ENCODE measurements around the gene SSPN.
"Not testable (repeated sequence)": the region's sequence is repeated elsewhere in the genome, so short reads cannot be mapped to it uniquely, and the experiment has no call there.

The SSPN gene

DNA sequence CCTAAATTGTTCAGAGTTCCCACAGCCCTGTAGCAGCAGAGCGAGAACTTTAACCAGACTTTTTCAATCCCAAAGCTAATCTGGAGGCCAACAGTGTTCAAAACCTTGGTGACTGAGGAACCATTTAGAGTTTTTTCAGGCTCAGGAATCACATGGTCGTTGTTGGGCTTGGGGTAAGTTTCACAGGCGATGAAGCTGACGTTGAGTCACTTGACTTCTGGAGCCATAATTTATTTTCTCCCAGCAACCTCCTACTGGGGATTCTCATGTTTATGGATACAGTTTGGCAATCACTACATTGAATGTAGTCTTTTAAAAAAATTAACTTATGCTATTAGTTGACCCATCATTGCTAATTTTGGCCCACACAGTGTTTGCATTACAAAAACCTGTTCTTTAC is 34.5 kb downstream of the SSPN start:
- no peak for DNase-seq (ENCODE audit: low read depth, low spot score)

DNA sequence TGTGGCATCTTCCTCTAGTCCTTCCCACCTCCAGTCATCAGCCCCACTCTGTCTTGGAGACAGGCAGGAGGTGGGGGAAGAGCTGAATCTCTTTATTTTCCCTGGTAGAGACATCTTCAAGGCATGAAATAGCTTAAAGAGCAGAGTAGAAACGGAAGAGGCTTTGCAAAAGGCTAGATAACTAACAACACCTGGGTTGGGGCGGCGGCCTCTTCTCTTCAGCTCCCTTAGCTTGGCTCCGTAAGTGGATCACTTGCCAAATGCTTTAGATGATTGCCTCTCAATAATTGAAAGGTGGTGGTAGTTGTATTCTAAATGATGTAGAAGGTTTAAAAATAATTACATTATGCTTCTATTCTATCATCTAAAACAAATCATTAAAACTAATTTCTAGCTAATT is 36.1 kb downstream of the SSPN start:
- no peak for DNase-seq (ENCODE audit: low read depth, low spot score)

DNA sequence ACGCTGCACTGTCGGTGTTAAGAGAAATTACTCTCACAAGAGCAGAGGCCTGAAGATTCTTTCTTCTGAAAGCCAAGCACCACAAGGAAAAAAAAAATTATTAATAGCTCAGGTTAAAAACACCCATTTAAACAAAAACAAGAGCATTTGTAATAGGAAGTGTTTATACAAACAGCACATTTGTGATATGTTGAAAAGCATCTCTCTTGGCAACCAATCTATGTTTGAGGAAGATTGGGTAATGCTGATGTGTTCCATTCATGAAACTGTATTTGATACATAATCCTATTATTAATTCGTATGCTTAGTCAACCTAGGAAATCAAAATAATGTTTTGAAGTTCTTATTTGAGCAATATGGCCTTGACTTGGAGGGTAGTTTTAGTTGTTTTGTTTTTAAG is 36.5 kb downstream of the SSPN start:
- DNase-seq (ENCODE audit: low read depth, low spot score): no peak

DNA sequence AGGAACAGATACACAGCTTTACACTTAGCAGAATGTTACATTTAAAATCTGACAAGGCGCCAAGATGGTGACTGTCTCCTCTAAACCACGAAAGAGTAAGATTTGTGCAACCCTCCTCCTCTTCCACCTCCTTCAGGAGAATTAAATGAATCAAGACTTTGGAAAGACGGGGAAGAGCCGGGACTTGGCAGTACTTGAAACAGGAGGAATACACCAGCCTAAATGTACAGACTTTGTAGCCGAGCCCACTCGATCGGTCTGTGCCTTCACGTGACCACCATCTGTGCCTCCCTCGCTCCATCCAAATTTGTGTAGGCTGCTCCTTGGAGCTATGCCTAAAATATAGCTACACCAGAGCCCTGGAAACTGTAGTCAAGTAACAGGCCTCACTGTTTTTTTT is 38.3 kb downstream of the SSPN start:
- no peak for DNase-seq (ENCODE audit: low read depth, low spot score)

DNA sequence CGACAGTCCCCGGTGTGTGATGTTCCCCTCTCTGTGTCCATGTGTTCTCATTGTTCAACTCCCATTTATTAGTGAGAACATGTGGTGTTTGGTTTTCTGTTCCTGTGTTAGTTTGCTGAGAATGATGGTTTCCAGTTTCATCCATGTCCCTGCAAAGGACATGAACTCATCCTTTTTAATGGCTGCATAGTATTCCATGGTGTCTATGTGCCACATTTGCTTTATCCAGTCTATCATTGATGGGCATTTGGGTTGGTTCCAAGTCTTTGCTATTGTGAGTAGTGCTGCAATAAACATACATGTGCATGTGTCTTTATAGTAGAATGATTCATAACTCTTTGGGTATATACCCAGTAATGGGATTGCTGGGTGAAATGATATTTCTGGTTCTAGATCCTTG is 40.1 kb downstream of the SSPN start:
- not testable (repeated sequence) for DNase-seq (ENCODE audit: low read depth, low spot score)

DNA sequence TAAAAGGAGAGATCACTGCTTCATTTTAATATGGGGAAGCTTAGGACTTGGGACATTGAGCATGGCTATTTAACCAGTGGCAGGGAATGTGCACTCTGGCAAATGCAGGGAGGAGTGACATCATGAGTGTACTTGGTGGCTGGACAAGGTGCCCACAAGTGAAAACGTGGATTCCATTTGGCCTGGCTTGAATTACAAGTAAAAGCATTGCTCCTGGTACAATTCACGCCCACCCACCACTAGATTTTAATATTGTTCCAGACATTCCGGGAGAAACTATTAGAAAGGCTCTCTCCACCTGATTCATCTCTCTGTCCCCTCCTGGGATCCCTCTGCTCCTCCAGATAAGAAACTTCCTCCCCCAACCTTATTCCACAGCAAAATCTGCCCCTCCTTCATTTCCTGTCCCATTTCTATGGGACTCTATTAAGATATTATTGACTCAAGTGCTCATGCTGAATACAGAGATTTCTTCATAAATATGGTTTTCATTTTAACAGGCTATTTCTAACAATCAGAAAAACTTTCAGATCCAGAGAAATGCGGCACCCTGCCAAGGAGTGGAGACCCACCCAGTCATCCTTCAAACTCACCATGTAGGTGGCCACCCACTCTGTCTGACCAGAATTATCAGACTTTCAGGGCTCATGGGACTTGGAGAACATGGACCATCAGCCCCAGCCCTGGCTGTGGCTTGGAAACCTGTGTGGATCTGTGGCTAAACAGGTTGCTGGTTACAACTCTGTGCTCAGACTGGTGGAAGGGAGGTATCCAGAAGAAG is 43.2 kb downstream of the SSPN start:
- no peak for DNase-seq (ENCODE audit: low read depth, low spot score)

DNA sequence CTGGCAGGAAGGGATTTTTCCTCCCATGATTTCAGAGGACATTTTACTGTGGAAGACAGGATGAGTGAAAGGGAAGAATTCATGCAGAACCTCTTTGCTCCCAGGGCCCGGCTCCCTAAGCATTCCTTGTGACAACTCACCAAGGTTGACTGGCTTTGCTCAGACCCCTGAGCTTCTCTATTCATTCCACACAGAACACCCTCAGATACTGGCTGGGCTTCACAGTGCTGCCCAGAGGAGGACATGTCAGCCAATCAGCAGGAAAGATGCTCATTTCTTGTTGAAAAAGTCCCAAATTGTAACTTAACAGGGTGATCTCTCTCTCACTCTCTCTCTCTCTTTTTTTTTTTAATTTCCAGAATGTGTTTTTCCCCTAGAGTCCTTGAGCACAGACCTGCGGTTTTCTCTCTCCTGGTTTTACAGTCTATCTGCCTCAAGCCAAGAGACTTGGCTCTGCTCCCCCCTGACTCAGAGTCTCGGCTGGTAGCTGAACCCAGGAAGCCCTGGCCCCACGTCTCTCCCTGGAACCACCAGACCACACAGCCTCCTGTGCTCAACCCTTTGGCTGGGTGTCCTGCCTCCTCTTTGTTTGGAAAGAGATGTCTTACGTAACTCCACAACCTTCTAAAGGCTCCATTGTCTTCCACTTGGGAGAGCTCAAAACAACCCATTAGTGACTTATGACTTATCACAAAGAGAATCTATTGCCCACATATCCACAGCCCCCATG is 43.9 kb downstream of the SSPN start:
- peak; percentile 15 for DNase-seq (ENCODE audit: low read depth, low spot score)

DNA sequence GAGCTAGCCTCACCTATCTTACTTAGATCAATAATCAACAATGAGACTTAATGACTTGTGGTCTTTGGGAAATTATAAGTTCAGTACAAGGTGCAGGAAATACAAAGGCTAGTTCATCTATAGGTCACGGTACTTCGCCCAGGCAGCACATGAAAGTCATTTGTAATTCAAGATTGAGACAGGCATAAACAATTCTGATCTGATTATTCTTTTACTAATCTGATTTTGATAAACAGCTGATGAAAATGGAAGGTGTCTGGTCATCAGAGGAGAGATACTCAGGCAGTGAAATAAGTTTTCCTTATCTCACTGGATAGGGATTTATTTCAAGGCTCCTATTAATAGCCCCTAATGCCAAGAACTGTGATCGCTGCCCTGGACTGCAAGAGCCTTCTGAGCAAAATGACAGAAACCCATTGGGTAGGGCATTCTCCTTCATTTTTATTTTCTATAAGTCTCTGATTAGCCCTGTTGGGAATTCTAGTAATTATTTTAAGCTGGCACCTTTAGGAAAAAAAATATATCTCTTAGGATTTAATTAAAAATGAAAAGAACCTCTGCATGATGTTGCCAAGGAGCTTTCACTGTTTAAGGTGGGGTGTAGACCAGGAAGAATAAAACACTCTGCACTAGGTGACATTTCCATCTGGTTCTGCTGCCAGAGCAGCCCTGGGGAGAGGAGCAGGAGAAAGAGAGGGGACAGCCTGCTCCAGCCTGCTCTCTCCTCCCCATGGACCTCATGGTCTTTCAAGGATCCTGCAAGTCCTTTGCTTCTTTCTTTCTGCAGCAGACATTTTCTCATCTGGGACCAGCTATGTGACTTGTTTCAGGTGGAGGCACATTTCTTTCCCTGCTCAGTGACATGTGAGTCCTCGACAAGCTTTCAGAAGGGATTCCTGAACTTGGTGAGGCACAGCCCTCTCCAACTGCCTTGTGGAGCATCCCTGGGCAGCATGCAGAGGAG is 44.8 kb downstream of the SSPN start:
- DNase-seq (ENCODE audit: low read depth, low spot score): no peak

DNA sequence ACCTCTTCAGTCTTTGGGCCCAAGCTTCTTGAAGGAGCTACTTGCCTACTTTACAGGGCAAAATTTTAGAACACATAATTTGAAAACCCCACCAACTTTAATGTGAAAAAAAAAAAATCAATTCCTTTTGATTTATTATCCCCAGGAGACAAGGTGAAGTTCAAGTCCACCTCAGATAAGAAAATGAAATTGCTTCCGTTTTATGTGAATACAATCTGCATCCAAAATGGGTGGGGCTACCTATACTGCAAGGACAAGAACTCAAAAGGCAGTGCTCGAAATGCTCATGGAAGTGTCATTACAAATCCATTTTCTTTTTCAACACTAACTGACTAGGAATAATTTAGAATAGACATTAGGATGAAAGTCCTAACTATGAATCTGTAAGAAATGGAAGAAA is 45.7 kb downstream of the SSPN start:
- no peak for DNase-seq (ENCODE audit: low read depth, low spot score)

DNA sequence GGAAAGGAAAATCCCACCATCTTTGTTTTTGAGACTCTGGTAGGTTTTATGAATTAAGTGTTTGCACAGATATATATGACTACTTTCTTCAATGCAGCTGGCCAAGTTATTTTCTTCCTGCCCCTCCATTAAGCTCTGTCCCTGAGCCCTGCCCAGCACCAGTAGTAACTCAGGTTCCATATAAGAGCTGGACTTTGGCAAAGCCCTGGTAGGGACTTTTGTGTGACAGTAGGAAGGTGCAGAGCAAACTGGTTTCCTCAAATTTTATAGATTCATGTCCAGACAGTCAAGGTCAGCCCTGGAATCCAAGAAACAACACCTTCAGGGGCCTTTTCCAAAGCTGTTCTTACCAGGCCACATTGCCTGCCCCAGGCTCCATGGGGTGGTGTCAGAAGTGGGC is 47.3 kb downstream of the SSPN start:
- DNase-seq (ENCODE audit: low read depth, low spot score): no peak

DNA sequence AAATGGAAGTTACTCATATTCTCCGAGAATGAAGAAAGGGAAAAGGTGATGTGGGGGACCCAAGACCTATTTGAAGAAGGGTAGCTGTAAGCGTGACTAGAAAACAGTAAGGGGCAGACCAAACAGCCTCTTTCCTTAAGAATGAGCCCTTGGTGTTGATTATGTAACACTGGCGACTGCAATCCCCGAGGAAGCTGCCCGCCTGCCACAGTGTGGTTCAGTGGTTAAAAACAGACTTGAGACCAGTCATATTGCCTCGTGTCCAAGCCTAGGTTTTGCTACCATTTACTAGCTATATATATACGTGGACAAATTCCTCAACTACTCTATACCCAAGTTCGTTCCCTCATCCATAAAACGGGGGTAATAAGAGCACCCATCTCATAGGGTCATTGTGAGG is 49.1 kb downstream of the SSPN start:
- DNase-seq (ENCODE audit: low read depth, low spot score): no peak

DNA sequence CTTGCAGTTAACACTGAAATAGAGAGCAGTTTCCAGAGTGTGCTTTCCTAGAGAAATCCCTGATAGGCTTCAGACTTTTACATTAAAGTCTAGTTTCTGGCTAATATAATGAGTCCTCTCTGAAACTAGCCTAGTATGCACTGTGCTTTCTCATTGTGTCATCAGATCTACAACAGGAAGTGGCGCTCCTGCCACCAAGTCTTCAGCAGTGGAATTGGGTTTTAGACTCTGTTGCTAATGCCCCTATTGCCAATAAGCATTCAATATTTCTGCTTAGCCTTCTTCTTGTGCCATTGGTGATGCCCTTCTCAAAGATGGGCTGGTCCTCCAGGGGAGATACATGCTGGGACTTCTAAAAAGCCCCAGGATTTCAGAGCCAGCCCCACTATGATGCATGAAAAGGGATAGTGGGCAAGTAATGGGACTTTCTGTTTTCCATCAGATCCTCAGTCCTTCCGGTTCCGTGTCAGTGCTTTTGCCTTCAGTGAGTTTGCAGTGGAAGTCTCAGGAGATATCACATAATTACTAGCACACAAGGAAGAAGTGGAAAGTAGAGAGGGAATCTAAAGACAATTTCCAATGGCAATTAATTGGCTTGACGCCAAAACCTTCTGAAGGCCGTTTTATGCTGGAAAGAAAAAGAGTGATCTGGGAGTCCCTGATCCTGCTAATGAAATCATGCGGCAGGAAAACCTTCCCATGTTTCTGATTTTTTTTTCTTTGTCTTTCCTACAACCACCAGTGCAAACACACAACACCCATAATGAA is 50.0 kb downstream of the SSPN start:
- no peak for DNase-seq (ENCODE audit: low read depth, low spot score)

DNA sequence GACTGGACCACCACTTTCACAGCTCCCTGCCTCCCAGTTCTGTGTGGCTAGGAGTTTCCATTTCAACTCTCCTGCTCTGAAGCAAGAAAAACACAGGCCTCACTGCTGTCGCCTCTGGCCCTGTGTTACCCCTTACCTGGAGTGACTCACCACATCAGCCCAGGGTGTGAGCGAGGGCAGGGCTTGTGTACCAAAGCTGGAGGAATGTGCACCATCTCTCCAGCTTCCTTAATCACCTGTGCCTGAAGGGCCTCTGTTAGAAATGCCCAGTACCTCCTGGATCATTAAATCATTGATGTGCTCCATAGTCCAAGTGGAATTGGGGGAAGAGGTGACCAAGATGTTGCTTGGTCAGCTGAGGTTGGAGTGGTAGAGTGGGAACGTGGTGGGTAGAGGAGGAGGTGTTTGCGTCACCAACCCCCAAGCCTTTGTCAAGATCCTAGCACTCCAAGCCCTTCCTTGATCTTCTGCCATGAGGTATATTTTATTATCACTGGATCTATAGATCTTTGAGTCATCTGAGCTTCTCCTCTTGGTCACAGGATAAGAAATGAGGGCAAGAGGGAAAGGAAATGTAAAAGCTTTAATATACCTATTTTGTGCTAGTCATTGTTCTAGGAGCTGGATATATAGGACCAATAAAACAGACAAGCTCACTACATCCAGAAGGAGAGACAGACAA is 51.3 kb downstream of the SSPN start:
- DNase-seq (ENCODE audit: low read depth, low spot score): no peak

DNA sequence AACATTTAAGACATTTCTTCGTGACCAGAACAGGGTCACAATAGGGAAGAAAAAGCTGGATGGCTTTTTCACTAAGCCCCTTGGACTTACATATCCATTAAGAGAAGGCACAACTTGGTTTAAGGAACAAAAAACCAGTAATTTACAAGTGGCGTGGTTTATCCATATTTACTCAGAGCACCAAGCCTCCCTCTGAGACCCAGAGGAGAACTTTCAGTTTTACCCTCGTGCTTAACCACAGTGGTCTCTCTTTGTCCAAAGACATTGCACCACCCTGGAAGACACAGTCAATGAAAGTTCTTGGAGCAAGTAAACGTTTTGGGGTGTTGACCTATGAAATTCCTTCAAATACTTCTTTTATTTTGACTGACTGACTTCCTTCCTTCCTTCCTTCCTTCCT is 52.5 kb downstream of the SSPN start:
- no peak for DNase-seq (ENCODE audit: low read depth, low spot score)

DNA sequence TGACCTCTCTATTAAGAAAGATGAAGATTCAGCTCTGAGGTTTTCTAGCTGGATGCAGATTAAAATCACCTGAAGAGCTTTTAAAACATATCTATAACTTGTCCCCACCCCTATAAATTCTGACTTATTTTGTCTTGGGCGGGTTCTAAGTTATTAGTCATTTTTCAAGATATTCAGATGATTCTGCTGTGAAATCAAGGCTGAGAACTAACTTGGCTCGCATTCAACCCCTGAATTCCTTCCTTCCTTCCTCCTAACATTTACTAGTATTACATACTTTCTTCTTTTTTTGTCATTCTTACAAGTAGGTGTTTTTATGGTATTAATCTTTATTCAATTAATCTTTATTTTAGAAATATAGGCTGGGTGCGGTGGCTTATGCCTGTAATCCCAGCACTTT is 55.4 kb downstream of the SSPN start:
- DNase-seq (ENCODE audit: low read depth, low spot score): no peak

DNA sequence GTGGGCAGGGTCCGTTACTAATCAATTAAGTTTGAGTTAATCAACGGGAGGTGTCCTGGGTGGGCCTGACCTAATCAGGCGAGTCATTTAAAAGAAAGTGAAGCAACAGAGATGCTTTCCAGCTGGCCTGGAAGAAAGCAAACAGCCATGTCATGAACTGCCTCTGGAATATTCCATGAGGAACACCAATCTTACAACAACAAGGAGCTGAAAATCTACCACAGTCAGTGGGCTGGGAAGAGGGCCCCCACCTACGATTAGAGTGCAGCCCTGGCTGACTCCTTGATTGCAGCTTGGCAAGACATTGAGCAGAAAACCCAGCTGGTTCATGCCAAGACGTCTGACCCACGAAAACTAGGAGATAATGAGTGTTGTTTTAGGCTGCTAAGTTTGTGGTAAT is 56.2 kb downstream of the SSPN start:
- no peak for DNase-seq (ENCODE audit: low read depth, low spot score)

DNA sequence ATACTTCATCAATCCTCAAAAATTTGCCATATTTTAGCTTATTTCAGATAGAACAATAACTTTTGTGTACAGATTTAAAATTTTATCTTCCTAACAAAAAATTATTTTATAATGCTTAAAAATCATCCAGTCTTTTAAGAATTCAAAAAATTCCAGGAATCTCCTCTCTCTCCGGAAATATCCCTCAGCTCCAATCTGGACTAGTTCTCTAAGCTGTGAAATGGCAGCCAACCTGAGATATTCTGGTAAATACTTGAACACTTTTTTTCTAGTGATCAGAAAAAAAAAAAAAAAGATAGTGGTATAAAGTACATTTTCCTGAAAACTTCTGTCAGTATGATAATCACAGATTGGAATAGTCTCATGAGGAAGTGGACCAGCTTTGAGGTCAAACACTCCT is 57.6 kb downstream of the SSPN start:
- DNase-seq (ENCODE audit: low read depth, low spot score): no peak

DNA sequence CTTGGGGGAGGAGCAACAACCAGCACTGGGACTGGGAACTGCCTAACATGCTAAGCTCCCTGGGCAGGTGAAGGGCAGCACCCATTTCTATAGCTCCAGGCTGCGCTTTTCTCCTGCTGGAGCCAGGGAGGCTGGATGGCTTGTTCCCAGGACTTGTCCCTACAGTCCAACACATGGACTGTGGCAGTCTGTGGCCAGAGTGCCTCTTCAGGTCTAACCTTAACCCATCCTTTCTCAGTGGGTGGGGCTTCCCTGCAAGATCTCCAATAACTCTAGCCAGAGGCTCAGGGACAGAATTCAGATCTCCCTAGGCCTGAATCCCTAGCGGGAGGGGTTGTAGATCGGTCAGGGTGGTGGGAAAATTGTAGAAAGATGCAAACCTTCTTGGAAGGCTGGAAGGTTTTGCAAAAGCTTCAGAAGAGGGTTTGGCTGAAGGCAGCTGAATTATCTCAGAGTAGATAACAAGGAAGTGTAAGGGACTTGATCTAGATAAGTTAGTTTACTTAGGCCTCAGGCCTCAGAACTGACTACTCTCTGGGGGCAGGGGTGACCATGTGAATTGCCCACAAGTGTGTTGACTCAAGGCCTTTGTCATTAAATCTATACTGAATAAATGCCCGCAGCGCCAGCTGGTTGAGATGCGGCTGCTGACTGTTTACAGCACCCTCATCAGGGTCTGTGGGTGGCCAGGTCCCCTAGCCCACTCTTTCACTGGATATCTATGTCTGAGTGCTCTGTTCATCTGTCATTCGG is 60.7 kb downstream of the SSPN start:
- no peak for DNase-seq (ENCODE audit: low read depth, low spot score)

DNA sequence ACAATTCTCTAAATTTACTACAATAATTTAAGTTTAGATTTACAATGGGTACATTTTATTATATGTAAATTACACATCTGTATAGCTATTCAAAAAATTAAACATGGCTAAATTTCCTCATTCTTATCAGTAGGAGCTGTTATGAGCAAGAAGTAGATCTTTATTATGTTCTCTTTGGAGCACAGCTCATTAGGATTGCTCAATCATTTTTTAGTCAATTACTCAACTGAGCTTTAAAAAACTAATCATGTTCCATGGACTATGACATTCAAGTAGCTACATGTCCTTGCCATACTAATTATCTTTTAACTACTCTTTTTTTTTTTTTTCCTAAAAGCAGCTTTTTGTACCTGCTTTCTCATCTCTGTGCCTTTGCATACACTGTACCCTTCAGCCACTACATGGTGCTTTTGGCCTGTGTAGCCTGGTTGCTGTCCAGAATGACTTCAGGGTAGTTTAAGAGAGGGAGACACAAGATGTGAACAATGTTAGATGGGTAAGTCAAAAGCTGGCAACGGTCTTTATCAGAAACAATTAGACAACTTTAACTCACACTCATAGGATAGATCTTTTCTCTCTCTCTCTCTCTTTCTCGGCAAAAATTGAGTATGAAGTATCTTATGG is 69.0 kb downstream of the SSPN start:
- no peak for DNase-seq (ENCODE audit: low read depth, low spot score)

DNA sequence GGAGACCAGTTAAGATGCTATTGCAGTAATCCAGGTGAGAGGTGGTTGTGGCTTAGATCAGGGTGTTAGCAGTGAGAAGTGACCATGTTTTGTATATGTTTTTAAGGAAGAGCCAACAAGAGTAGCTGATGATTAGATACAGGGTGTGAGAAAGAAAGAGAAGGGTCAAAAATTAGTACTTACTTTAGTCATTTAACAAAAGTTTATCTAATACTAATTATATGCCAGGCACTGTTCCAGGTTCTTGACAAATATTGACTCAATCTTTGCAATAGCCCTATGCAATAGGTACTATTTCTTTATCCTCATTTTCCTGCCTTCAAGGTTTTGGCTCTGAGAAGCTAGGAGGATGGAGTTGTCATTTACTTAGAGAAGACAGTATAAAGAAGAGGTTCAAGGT is 70.2 kb downstream of the SSPN start:
- no peak for DNase-seq (ENCODE audit: low read depth, low spot score)
